ENCODE data around the gene COL13A1. TPM values are rescaled to one million over a fixed set of nuclear protein-coding genes. Genes with fewer than 3 reads are reported as not detected.

The COL13A1 gene
- total and polyA plus RNA-seq, 2 of the 8 experiments (the other 6 are each of a cell fraction or from before 2014, with no cell fraction given): 2.6 to 5.2 TPM

DNA sequence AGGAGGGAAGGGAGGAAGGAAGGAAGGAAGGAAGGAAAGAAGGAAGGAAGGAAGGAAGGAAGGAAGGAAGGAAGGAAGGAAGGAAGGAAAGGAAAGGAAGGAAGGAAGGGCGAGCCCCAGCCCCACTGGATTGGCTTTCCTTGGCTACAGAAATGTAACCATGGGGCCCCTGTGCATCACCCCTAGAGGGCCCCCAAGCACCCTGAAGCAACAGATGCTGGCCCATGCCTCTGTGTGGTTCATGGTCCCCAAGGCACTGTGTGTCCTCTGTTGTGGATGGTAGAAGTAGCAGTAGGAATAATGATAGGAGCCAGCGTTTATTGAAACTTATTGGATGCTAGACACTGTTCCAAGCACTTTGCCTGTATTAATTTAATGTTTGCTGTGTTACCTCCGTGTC is 134.4 kb downstream of the COL13A1 start (continued):
- TF ChIP-seq RBBP5 (IDR thresholded peaks at IDR 0.05; ENCODE audit: borderline replicate concordance, low read depth, low read length): no peak
- no peak for TF ChIP-seq RFX5 (IDR thresholded peaks at IDR 0.05; ENCODE audit: borderline replicate concordance, low read depth, low read length)
- TF ChIP-seq, protein P1, sequence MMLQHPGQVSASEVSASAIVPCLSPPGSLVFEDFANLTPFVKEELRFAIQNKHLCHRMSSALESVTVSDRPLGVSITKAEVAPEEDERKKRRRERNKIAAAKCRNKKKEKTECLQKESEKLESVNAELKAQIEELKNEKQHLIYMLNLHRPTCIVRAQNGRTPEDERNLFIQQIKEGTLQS (IDR thresholded peaks at IDR 0.05; ENCODE audit: insufficient read depth, low read depth, low read length): no peak
- no peak for TF ChIP-seq SIRT6 (IDR thresholded peaks at IDR 0.05; ENCODE audit: low read length)
- TF ChIP-seq YY1 (IDR thresholded peaks at IDR 0.05; ENCODE audit: low read depth, low read length): 0 out of 2 replicates have a peak, but pooled peaks have one; percentile 46
- no peak for TF ChIP-seq TBP (IDR thresholded peaks at IDR 0.05; ENCODE audit: low read depth, low read length)
- TF ChIP-seq JUND (IDR thresholded peaks at IDR 0.05; ENCODE audit: low read length): no peak
- TF ChIP-seq MAFK (IDR thresholded peaks at IDR 0.05; ENCODE audit: low read depth, low read length): no peak
- TF ChIP-seq NRF1 (IDR thresholded peaks at IDR 0.05; ENCODE audit: low read depth, low read length): no peak

All from H1 (cell line).